Psoas muscle (tissue), 8 donors: Measurements from ENCODE around the gene HOXA4. TPM values are rescaled to one million over a fixed set of nuclear protein-coding genes. Genes with fewer than 3 reads are reported as not detected.

Experiments used
- ATAC-seq, 4 donors: fragments of 200-7000 bp; cut with Tn5 transposase; one replicate each; pipeline ENCODE4 v1.9.1; 2020; ENCODE audit warnings: moderate library complexity in 3 of 4, mild to moderate bottlenecking in 2 of 4
- DNase-seq, 2 donors: peaks; one replicate each; pipeline ENCODE4 v3.0.0-alpha.2; 2020
- H3K27ac ChIP-seq: fragments of 200-600 bp; one replicate; pipeline ENCODE4 v1.8.0; 2022
- H3K27me3 ChIP-seq, 3 donors: fragments of 200-600 bp in 1 of 3; one replicate each; pipeline versions ENCODE4 v1.6.1 to v1.8.0; 2013 to 2022; ENCODE audit warnings: low read length in 2 of 3, mild to moderate bottlenecking in 2 of 3, moderate library complexity in 1 of 3; ENCODE audit not compliant: insufficient read depth in 3 of 3
- H3K36me3 ChIP-seq, 2 donors: fragments of 200-600 bp in 1 of 2; one replicate each; pipeline versions ENCODE4 v1.6.1 to v1.8.0; 2013 to 2022; ENCODE audit warnings: low read depth in 1 of 2, mild to moderate bottlenecking in 1 of 2, moderate library complexity in 1 of 2; ENCODE audit not compliant: insufficient read depth in 1 of 2
- H3K4me1 ChIP-seq: fragments of 200-600 bp; one replicate; pipeline ENCODE4 v1.8.0; 2022
- H3K4me3 ChIP-seq: fragments of 200-600 bp; one replicate; pipeline ENCODE4 v1.8.0; 2022; ENCODE audit warnings: mild to moderate bottlenecking
- H3K9me3 ChIP-seq: fragments of 200-600 bp; one replicate; pipeline ENCODE4 v1.8.0; 2022
- WGBS, 3 donors: extraction: QIAGEN DNeasy Blood & Tissue Kit; methylation state at CpG; one replicate each; pipeline versions ENCODE4 v1.1.6 to v1.1.7; 2013; 5-methylcytosine and 5-hydroxymethylcytosine counted together
- intact Hi-C, 2 donors: fragments of 100-400 bp; cut with DNase I; formaldehyde crosslinking; loops; one replicate each; pipeline versions ENCODE4 v1.11.0 to v1.14.2; 2022
- polyA plus RNA-seq, 3 donors: library from polyadenylated mRNA; stranded (reverse); fragments of 200-250 nt; gene quantifications; one replicate each; pipeline ENCODE4 v1.2.3, GENCODE V29; 2013
- total RNA-seq, 4 donors: library from RNA; stranded (reverse); fragmentation: NEBNext Ultra II Directional in 2 of 4; extraction: Animal tissue kit (Norgen Biotek cat#: 25700) in 2 of 4; gene quantifications; one replicate each; pipeline versions ENCODE4 v1.2.1 to v1.2.4, GENCODE V29; 2021 to 2023
- TF ChIP-seq, protein P1 (sequence below): fragments of 200-600 bp; IDR thresholded peaks from one replicate; pipeline ENCODE4 v1.8.0; 2022; ENCODE audit warnings: antibody characterized with exemption
- donor health status: healthy with polysubstance abuse.
- donor health status: DM: no; HTN: no; CAD: no; lungs with moderate emphysema.
- donor health status: Bipolar disorder and iron deficiency.
- donor health status: healthy.
- donor health status: DM: yes; HTN: yes; CAD: no.
- donor health status: DM: no; HTN: no; CAD: no.
- donor health status: DM: no; HTN: no; CAD: no.
- donor health status: DM: yes; HTN: yes; CAD: no.

Gene HOXA4
- total and polyA plus RNA-seq, 7 donors = 6.8 to 20.8 (median 10.1) TPM

DNA sequence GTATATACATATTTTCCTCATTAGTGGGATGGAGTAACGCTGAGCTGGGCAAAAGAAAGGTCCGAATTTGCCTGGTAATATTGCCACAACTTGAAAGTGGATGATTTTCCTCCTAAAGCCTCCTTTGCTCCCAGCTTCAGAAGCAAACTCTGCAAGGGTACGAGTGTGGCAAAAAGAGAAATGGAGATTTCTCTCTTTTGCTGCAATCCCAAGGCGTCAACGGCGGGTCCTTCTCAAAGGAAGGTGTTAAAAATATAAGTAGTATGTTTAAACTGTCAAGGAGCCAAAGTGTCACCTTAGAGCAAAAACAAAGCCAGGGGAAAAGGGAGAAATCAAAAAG lies 15.7 kb downstream of the HOXA4 start:
- H3K4me3 ChIP-seq = peak overlapping the region; percentile 46

DNA sequence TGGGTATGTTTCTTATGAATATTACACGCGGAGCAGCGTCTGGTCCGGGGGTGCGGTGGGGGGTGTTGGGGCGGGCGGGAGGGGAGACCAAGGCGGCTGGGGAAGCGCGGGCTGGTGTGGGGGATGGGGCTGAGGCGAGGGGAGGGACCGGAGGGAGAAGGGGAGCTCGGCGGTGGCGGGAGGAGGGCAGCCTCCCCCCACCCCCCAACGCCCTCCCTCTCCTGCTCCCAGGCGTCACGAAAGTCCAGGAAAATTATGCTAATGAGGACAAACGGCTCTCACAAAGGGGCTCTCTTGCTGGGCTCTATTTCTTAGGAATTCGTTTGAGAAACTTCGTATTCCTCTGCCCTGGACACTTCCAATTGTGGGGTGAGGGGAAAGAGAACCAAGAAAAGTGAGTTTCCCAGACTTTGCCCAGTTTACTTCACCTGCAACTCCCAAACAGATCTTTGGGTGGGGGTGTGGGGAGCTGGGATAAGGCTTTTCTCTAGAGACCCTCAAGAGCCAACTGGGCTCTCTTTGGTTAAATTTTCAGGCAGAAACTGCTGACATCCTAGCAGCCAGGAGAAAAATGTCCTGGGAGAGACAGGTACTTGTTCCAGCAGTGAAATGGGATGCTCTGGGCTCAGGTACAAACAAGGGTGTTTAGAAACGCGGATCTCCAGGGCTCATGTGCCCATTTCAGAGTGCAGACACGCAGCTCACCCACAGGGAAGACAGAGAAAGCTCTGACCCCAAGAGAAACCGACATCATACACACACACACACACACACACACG lies 16.4 kb downstream of the HOXA4 start:
- peak overlapping the region; percentile 82 for H3K4me3 ChIP-seq
- H3K36me3 ChIP-seq = peaks cover 0 to 2% of the 10 kb centered on the region in 2 donors
- intact Hi-C loops = no loop called here
- no peaks in the 10 kb centered on the region for H3K9me3 ChIP-seq
- ATAC-seq (peak; percentile 49 to 66 (median 53)), DNase-seq (peak; percentile 67 to 69)
- TF ChIP-seq, protein P1, sequence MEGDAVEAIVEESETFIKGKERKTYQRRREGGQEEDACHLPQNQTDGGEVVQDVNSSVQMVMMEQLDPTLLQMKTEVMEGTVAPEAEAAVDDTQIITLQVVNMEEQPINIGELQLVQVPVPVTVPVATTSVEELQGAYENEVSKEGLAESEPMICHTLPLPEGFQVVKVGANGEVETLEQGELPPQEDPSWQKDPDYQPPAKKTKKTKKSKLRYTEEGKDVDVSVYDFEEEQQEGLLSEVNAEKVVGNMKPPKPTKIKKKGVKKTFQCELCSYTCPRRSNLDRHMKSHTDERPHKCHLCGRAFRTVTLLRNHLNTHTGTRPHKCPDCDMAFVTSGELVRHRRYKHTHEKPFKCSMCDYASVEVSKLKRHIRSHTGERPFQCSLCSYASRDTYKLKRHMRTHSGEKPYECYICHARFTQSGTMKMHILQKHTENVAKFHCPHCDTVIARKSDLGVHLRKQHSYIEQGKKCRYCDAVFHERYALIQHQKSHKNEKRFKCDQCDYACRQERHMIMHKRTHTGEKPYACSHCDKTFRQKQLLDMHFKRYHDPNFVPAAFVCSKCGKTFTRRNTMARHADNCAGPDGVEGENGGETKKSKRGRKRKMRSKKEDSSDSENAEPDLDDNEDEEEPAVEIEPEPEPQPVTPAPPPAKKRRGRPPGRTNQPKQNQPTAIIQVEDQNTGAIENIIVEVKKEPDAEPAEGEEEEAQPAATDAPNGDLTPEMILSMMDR = no peak
- no peaks in the 10 kb centered on the region for H3K27me3 ChIP-seq
- H3K4me1 ChIP-seq = peaks cover 30% of the 10 kb centered on the region
- WGBS, 3 donors = 16 to 22% (median 21%) methylated on average over 15 to 26 of the region's 26 CpGs
- H3K27ac ChIP-seq = peak overlapping the region; percentile 92

More for the DNA sequence above, 15.7 kb downstream of the HOXA4 start:
- ATAC-seq (no peak), DNase-seq (no peak)
- TF ChIP-seq, protein P1 = no peak
- Histone ChIP-seq H3K27me3 (no peaks in the 10 kb centered on the region), H3K4me1 (peaks cover 33% of the 10 kb centered on the region), H3K27ac (peak overlapping the region; percentile 64), H3K36me3 (peaks cover 0 to 2% of the 10 kb centered on the region in 2 donors), H3K9me3 (no peaks in the 10 kb centered on the region)
- intact Hi-C loops = no loop called here
- WGBS, 3 donors = 70 to 72% (median 70%) methylated on average over 6 of the region's 6 CpGs

DNA sequence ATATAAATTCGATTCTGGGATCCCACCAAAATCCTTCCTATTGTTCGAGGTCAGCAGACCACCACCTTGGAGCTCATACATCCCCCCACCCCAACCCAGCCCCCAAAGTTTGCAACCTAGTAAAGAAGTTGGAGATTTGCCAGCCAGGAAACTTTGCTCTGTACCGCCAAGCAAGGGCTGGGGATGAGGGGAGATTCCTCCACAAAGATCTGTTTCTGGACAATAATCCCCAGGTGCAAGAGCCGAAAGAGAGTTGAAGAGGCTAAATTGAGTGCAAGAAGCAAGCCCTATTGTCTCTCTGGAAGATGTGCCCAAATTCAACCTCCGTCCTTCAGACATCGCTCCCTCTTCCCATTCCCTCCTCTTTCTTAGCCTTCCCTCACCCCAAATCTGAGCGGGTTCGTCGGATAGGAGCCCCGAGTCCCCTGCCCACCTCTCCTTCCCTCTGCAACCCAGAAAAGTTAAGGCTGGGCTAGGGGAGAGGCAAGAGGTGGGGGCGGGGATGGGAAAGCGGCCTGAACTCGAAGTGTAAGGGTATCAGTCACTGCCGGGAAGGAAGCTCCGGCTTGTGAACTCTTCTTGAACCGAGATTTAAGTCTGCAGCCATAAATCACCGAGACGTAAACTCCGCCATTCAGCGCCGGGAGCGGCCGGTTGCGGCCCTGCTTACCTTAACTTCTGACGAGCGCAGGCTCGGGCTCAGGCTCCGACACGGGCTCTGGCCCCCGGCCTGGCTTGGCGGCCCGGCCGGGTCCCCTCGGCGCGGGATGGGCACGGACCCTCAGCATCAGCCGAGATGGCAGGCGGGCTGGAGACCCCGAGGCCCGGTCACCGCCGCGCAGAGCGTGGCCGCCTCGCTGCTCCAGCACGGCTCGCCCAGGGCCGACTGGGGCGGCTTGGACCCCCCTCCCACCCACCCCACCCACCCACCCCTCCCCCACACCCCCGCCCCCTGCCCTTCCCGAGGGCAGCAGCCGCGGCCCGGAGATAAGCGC lies 17.3 kb downstream of the HOXA4 start:
- peak overlapping the region; percentile 92 for H3K27ac ChIP-seq

DNA sequence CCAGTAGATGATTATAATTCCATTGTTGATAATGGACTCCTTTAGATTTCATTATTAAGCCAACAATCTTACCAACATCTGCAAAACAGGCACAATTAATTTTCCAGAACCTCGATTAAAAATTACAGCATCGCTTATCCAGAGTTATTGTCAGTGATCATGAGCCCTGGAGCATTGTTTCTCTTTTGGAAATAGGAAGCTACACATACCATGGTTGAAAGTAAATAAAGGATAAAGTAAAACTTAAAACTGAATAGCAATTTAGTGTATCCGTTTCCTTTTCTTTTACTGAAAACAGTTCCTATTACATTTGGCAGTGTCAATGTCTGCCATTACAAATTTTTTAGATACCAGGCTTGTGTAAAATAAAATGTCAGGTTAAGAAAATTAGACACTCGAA lies 18.2 kb downstream of the HOXA4 start:
- Histone ChIP-seq H3K4me1 (peaks cover 30% of the 10 kb centered on the region), H3K27me3 (no peaks in the 10 kb centered on the region), H3K27ac (peak overlapping the region; percentile 92), H3K4me3 (peak overlapping the region; percentile 82), H3K9me3 (no peaks in the 10 kb centered on the region), H3K36me3 (peaks cover 0 to 2% of the 10 kb centered on the region in 2 donors)
- TF ChIP-seq, protein P1 = no peak
- intact Hi-C loops = no loop called here
- ATAC-seq (no peak), DNase-seq (no peak)
- 43 to 55% (median 44%) methylated on average over 4 of the region's 4 CpGs for WGBS, 3 donors

More for the DNA sequence above, 17.3 kb downstream of the HOXA4 start:
- ATAC-seq = peak; percentile 48 to 88 (median 84)
- peaks cover 0 to 2% of the 10 kb centered on the region in 2 donors for H3K36me3 ChIP-seq
- WGBS, 3 donors = 17 to 32% (median 17%) methylated on average over 32 to 57 of the region's 57 CpGs
- intact Hi-C loops = no loop called here
- H3K4me1 ChIP-seq = peaks cover 30% of the 10 kb centered on the region
- peak overlapping the region; percentile 82 for H3K4me3 ChIP-seq
- TF ChIP-seq, protein P1 = no peak
- DNase-seq = peak; percentile 71 to 83
- no peaks in the 10 kb centered on the region for H3K27me3 ChIP-seq
- H3K9me3 ChIP-seq = no peaks in the 10 kb centered on the region
